Stimulated activated CD8-positive, alpha-beta memory T cell treated with anti-CD3 and anti-CD28 coated beads, Interleukin-4, amount 100 ng/mL, for 48 hours (primary cell): ENCODE results near the gene ARHGEF28.

Source experiments
- DNase-seq: peaks from one replicate; pipeline ENCODE4 v3.0.0-alpha.2; 2020

The ARHGEF28 gene

DNA sequence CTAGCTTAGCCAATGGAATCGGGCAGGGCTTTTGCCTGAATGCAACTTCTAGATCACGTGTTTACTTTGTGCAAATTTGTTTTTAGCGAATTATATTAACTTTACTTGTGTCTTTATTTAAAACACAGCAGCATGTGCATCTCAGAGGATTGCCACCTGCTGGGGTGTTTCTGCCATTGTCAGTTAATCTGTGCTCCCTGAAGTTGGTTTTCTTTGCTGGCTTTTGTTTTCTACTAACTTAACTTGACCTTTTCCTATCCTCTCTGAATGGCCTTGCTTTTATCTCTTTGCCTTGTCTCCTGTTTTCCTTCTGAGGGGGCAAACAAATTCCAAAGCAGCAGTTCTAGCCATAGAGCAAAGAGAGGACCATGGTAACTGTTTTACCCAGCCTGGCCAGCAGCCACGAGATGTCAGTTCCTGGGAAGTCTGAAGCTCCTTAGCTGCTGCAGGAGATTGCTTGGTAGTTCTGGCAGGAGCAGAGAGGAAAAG, 67.6 kb downstream of the ARHGEF28 start:
- DNase-seq = no peak

GRCh38 chr5:73694089-73694488, 68.1 kb downstream of the ARHGEF28 start:
- no peak for DNase-seq

DNA sequence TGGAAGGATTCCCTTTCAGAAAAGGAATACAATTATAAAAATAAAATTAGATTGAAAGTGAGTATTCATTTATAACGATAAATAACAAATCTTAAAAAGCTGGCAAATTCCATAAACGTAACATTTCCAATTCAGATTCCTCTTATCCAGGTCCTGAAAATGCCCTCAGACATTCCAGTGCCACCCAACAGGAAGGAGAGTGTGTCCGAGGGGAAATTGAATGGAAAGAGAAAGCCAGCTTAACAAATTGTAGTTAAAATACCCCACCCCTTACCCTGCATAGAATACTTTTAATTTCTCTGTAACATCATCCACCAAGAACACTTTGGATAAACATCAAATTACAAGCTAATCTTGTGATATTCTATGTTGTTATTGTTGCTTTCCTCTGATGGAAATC, 72.0 kb downstream of the ARHGEF28 start:
- no peak for DNase-seq

DNA sequence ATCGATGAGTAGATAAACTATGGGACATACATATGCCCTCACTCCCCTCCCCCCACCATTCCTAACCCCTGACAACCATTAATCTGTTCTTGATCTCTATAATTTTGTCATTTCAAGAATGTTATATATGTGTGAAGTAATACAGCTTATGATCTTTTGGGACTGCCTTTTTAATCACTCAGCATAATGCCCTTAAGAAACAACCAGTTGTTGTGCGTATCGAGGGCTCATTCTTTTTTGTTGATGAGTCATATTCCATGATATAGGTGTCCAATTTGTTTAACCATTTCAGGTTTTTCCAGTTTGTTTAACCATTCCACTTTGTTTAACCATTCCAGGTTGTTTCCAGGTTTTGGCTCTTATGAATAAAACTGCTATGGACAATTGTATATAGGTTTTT, 75.6 kb downstream of the ARHGEF28 start:
- DNase-seq = no peak

- no peak for DNase-seq
These were observed 76.5 kb downstream of the ARHGEF28 start for GRCh38 chr5:73702534-73702933.

DNA sequence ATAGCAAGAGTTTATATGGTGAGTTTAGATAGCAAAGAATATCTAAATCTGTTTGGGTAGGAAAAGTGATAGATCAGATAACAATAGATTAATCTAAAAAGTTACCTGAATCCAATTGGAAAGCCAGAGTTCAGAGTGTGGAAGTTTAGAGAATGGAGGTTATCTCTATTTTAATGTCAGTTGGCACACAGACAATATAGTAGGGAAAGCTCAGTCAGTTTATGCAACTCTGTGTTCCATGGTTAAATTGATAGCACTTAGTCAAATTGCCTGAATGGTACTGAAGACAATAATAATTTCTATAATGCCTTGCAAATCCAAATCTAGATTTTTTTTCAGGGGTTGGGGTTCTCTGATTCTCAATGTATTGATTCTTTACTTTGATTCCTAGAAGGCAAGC, 77.0 kb downstream of the ARHGEF28 start:
- DNase-seq = no peak

DNA sequence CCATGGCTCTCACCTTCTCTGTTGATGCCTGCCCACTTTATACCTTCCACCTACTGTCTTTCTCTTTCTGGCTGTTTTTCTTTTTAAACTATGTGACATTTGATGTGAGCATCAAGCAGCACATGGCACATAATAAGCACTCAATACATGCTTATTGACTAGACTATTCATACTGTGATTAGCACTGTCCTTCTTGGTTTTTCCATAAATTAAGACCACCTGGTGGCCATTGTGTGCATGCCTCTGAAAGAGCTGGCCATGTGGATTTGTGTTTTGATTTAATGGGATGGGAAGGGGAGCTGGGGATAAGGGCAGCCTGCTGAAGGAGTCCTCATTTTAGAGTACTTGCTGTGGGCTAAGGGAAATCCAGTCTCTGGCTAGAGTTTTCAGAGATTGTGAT, 79.4 kb downstream of the ARHGEF28 start:
- no peak for DNase-seq

DNA sequence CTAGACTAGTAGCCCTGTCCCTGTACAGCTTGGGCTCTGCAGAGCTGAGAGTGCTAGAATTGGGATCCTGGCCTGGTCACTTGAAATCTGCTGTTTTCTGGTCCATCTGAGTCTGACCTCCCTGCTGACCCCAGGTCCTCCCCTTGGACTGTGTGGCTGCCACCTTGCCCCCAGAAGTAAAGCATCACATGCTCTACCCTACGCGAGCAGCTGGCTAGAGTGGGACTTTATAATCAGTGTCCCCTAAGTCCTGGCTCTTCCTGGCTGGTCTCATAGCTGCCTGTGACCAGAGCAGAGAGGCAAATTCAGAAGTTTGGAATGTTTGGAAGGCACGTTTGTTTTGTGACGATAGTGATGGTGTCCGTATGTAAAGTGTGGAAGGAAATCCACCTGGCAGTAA, 81.0 kb downstream of the ARHGEF28 start:
- DNase-seq = no peak

DNA sequence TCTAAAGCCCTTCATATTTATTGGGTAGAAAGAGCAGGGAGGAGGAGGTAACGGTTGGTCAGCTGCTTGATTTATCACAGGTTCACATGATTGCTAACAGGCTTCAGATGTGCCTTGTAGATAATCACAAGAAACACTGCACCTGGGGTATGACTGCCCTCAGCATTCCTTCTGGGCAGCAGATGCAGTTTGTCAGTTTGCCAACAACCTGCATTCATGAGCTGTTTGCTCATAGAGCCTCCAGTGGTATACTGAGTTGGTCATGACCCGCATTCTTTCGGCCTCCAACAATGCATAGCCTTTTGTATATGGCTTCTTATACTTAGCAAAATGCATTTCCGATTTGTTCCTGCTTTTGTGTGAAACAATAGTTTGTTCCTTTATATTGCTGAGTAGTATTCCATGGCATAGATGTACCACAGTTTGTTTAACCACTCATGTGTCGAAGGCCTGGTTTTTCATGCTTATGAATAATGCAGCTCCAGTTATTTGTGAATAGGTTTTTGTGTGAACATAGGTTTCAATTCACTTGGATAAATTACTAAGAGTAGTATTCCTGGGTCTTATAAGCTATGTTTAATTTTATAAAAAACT, 83.6 kb downstream of the ARHGEF28 start:
- no peak for DNase-seq

- DNase-seq = no peak
These were observed 90.3 kb downstream of the ARHGEF28 start for GRCh38 chr5:73716284-73716808.

GRCh38 chr5:73718762-73719161, 92.8 kb downstream of the ARHGEF28 start:
- DNase-seq = no peak

- DNase-seq = no peak
These were observed 93.6 kb downstream of the ARHGEF28 start for GRCh38 chr5:73719632-73720031.

DNA sequence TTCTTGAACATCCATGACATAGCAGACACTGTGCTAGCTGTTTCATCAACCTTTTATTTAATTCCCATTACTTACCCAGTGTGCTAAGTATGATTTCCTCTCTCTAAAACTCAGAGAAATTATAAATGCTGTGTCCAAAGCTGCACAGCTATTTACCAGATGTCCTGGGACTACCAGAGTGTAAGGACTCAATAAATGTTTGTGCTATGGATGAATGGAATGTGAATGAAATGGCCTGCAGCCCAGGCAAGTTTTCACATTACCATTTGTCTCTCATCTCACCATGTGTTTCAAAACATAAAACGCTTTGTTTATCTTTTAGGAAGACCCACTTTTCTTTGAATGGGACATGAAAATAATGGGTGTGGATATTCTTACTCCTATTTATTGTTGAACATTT, 96.2 kb downstream of the ARHGEF28 start:
- DNase-seq = no peak

- DNase-seq = no peak
These were observed 100.1 kb downstream of the ARHGEF28 start for GRCh38 chr5:73726071-73726470.

DNA sequence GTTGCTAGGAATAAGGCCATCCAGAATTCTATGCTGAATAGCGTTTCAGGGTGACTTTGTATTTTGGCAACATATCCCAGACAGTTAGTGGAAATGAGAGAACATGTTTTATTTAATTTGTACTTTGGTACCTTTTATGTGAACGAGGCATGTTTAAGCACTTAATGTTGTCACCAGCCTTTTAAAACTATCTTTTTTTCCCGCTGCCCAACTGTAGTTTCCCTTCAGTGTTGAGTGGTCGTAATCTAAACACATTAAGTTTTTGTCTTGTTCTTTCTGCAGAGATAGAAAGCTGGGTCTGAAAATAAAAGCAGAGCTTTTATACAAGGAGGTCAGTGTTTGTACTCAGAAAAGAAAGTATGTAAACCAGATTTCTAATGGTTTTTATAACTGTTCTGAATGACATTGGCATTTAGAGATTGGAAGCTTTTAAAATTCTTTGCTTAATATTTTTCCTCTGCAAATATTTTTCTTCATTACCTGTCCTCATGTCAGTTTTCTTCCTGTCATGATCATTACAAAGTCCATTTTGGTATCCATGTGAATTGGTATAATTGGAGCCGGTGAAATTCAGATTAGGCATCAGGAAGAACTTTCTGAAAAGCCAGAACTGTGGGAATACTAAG, 100.7 kb downstream of the ARHGEF28 start:
- no peak for DNase-seq

GRCh38 chr5:73727470-73727869, 101.5 kb downstream of the ARHGEF28 start:
- no peak for DNase-seq

- no peak for DNase-seq
These were observed 102.7 kb downstream of the ARHGEF28 start for GRCh38 chr5:73728493-73729273.

- DNase-seq = no peak
These were observed 103.3 kb downstream of the ARHGEF28 start for GRCh38 chr5:73729329-73729728.

- no peak for DNase-seq
These were observed 106.0 kb downstream of the ARHGEF28 start for GRCh38 chr5:73732045-73732444.

- DNase-seq = no peak
These were observed 107.2 kb downstream of the ARHGEF28 start for GRCh38 chr5:73733219-73733618.

DNA sequence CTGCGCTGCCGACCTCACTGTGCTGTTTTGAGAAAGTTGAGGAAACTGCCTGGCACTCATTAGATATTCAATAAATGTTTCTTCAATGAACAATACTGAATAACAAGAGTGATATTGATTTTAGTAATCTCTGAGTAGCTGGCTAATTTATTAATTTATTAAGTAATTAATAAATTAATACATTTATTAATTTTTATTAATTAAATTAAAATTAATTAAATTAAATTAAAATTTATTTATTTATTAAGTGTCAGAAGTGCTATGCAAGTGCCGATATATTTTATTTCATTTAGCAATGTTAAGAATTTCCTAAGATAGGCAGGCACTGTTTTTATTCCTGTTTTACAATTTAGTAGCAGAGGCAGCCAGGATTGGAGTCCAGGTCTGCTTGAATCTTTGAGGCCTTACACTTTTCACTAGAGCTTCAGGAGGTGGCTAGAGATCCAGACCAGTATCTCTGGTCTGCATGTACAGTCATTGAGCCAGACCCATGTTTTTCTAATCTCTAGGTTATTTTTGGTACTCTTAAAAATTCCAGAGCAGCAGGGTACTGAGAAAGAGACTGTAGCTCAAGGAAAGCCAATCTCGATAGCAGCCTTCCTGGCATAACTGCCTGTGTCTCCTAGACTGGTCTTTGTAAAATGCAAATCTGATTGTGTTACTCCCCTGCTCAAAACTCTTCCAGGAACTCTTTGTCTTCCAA, 109.2 kb downstream of the ARHGEF28 start:
- DNase-seq = no peak

GRCh38 chr5:73739650-73740049, 113.7 kb downstream of the ARHGEF28 start:
- DNase-seq = no peak

GRCh38 chr5:73740274-73740790, 114.3 kb downstream of the ARHGEF28 start:
- no peak for DNase-seq
